ENCODE results near the gene SPACA4. TPM values are rescaled to one million over a fixed set of nuclear protein-coding genes. Genes with fewer than 3 reads are reported as not detected.

Gene SPACA4, protein sequence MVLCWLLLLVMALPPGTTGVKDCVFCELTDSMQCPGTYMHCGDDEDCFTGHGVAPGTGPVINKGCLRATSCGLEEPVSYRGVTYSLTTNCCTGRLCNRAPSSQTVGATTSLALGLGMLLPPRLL
- total RNA-seq (2013), result not detected
- polyA plus RNA-seq (not detected), polyA minus RNA-seq (not detected in 2 replicates), total RNA-seq (0 to 0.23 (median 0) reads per million in 11 experiments)

DNA sequence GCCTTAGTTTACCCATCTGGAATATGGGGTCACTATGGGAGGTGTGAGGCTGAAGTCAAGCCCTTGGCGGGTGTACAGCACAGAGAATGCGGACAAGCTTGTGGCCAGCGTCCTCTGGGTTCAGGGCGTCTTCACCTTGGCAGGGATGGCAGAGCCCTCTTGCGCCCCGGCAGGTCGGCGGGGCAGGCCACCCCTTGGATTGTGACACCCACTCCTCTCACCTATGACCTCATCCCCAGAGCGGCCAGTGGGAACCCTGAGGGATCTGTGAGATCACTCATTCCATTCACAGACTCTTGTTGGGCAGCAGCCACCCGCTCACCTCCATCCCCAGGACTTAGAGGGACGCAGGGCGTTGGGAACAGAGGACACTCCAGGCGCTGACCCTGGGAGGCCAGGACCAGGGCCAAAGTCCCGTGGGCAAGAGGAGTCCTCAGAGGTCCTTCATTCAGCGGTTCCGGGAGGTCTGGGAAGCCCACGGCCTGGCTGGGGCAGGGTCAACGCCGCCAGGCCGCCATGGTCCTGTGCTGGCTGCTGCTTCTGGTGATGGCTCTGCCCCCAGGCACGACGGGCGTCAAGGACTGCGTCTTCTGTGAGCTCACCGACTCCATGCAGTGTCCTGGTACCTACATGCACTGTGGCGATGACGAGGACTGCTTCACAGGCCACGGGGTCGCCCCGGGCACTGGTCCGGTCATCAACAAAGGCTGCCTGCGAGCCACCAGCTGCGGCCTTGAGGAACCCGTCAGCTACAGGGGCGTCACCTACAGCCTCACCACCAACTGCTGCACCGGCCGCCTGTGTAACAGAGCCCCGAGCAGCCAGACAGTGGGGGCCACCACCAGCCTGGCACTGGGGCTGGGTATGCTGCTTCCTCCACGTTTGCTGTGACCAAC is at the start of gene SPACA4:
Gene SPACA4 (plus strand): TSS at position 280 of the 896 bp plus-strand sequence. CDS start 237 bp downstream, at position 517.
- Mint-ChIP-seq H3K4me1 (peaks cover 7% of the 10 kb centered on the region), H3K36me3 (no peaks in the 10 kb centered on the region), H3K9me3 (no peaks in the 10 kb centered on the region), H3K27me3 (ENCODE audit: low read depth in 3 of 3) (peaks cover 3 to 6% (median 4%) of the 10 kb centered on the region in 3 donors), H3K4me3 (no peak within 1 kb of the TSS), H3K27ac (peak within 1 kb of the TSS in 2 of 7 donors; percentile 30 to 53)
- 94% methylated on average over 36 of the region's 39 CpGs for WGBS (ENCODE audit: insufficient coverage)
- Histone ChIP-seq H3K9me3 (replicated peaks in 1 of 2; ENCODE audit: control insufficient read depth in 1 of 2, insufficient read depth in 1 of 2, low read length in 2 of 2) (no peaks in the 10 kb centered on the region), H4K20me1 (ENCODE audit: insufficient read depth, low read length) (no peaks in the 10 kb centered on the region), H3K4me2 (replicated peaks; ENCODE audit: extremely low read depth, low read length, poor library complexity, severe bottlenecking) (no peak within 1 kb of the TSS), H3K36me3 (replicated peaks in 1 of 2; ENCODE audit: control insufficient read depth in 1 of 2, insufficient read depth in 2 of 2, low read length in 2 of 2) (no peaks in the 10 kb centered on the region), H3K4me3 (replicated peaks in 1 of 3; ENCODE audit: low read depth in 2 of 3, low read length in 3 of 3) (no peak within 1 kb of the TSS), H3K27me3 (ENCODE audit: control insufficient read depth in 2 of 2, insufficient read depth in 2 of 2, low read length in 2 of 2) (no peaks in the 10 kb centered on the region), H3K79me2 (ENCODE audit: insufficient read depth, low read length) (no peaks in the 10 kb centered on the region), H3K9ac (ENCODE audit: insufficient read depth, low read length, poor library complexity, severe bottlenecking) (no peak within 1 kb of the TSS), H2AFZ (ENCODE audit: insufficient read depth, low read depth, low read length, poor library complexity, severe bottlenecking) (no peak within 1 kb of the TSS), H3K4me1 (ENCODE audit: control insufficient read depth in 1 of 2, insufficient read depth in 2 of 2, low read length in 2 of 2) (peaks cover 3 to 7% of the 10 kb centered on the region in 2 donors), H3K27ac (ENCODE audit: low read depth in 1 of 2, low read length in 2 of 2) (no peak within 1 kb of the TSS)
- TF ChIP-seq, protein P1, sequence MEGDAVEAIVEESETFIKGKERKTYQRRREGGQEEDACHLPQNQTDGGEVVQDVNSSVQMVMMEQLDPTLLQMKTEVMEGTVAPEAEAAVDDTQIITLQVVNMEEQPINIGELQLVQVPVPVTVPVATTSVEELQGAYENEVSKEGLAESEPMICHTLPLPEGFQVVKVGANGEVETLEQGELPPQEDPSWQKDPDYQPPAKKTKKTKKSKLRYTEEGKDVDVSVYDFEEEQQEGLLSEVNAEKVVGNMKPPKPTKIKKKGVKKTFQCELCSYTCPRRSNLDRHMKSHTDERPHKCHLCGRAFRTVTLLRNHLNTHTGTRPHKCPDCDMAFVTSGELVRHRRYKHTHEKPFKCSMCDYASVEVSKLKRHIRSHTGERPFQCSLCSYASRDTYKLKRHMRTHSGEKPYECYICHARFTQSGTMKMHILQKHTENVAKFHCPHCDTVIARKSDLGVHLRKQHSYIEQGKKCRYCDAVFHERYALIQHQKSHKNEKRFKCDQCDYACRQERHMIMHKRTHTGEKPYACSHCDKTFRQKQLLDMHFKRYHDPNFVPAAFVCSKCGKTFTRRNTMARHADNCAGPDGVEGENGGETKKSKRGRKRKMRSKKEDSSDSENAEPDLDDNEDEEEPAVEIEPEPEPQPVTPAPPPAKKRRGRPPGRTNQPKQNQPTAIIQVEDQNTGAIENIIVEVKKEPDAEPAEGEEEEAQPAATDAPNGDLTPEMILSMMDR (IDR thresholded peaks at IDR 0.05), result no peak
- intact Hi-C loops (cut with micrococcal nuclease), result no loop called here
- no peak for DNase-seq

DNA sequence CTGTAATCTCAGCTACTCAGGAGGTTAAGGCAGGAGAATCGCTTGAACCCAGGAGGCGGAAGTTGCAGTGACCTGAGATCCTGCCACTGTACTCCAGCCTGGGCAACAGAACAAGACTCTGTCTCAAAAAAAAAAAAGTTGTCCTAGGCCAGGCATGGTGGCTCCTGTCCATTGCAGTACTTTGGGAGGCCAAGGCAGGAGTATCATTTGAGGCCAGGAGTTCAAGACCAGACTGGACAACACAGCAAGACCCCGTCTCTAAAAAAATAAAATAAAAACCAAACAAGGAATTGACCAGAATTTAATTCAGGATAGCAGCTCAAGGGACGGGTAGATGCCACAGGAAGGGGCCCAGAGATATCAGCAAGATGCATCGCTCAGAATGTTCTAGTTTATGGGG is 49.7 kb upstream of the SPACA4 start:
- 100% methylated on average over 3 of the region's 5 CpGs for WGBS (ENCODE audit: insufficient coverage)
- H3K36me3 Mint-ChIP-seq, result no peaks in the 10 kb centered on the region
- no peaks in the 10 kb centered on the region for H4K20me1 ChIP-seq (ENCODE audit: insufficient read depth, low read length)
- peaks cover 4 to 19% (median 8%) of the 10 kb centered on the region in 3 donors for H3K27me3 Mint-ChIP-seq (ENCODE audit: low read depth in 3 of 3)
- H3K4me2 ChIP-seq (replicated peaks; ENCODE audit: extremely low read depth, low read length, poor library complexity, severe bottlenecking), result no peak overlapping the region
- no peak overlapping the region for H2AFZ ChIP-seq (ENCODE audit: insufficient read depth, low read depth, low read length, poor library complexity, severe bottlenecking)
- intact Hi-C loops (cut with micrococcal nuclease), result no loop called here
- no peak overlapping the region for H3K27ac Mint-ChIP-seq
- DNase-seq, result no peak
- no peaks in the 10 kb centered on the region for H3K79me2 ChIP-seq (ENCODE audit: insufficient read depth, low read length)
- no peaks in the 10 kb centered on the region for H3K9me3 Mint-ChIP-seq
- H3K9me3 ChIP-seq (replicated peaks in 1 of 2; ENCODE audit: control insufficient read depth in 1 of 2, insufficient read depth in 1 of 2, low read length in 2 of 2), result no peaks in the 10 kb centered on the region
- TF ChIP-seq, protein P1 (IDR thresholded peaks at IDR 0.05), result no peak
- H3K36me3 ChIP-seq (replicated peaks in 1 of 2; ENCODE audit: control insufficient read depth in 1 of 2, insufficient read depth in 2 of 2, low read length in 2 of 2), result no peaks in the 10 kb centered on the region
- H3K4me3 Mint-ChIP-seq, result no peak overlapping the region
- peaks cover 0 to 11% of the 10 kb centered on the region in 2 donors for H3K27me3 ChIP-seq (ENCODE audit: control insufficient read depth in 2 of 2, insufficient read depth in 2 of 2, low read length in 2 of 2)
- peaks cover 4 to 7% of the 10 kb centered on the region in 2 donors for H3K4me1 ChIP-seq (ENCODE audit: control insufficient read depth in 1 of 2, insufficient read depth in 2 of 2, low read length in 2 of 2)
- no peak overlapping the region for H3K27ac ChIP-seq (ENCODE audit: low read depth in 1 of 2, low read length in 2 of 2)
- no peak overlapping the region for H3K4me3 ChIP-seq (replicated peaks in 1 of 3; ENCODE audit: low read depth in 2 of 3, low read length in 3 of 3)
- peaks cover 8% of the 10 kb centered on the region for H3K4me1 Mint-ChIP-seq
- H3K9ac ChIP-seq (ENCODE audit: insufficient read depth, low read length, poor library complexity, severe bottlenecking), result no peak overlapping the region
